ENCODE measurements around the gene TRPM3.

DNA sequence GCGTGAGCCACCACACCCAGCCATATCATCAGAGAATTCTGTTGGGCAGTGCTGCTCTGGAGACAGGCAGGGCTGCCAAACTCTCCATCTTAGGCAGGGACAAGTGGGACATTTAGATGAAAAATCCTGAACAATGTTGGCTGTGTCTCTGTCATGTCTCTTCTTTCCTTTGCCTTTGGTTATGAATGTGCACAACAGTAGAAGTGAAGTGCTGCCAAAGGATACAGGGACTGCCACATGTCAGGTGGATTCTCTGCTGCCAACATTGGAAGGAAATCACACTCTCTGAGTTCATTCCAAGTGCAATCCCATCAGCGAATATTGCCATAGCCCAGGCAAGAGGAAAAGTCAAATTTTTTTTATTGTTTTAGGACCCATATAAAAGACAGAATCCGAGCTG lies 348.8 kb downstream of the TRPM3 start:
- TF ChIP-seq, protein P1, sequence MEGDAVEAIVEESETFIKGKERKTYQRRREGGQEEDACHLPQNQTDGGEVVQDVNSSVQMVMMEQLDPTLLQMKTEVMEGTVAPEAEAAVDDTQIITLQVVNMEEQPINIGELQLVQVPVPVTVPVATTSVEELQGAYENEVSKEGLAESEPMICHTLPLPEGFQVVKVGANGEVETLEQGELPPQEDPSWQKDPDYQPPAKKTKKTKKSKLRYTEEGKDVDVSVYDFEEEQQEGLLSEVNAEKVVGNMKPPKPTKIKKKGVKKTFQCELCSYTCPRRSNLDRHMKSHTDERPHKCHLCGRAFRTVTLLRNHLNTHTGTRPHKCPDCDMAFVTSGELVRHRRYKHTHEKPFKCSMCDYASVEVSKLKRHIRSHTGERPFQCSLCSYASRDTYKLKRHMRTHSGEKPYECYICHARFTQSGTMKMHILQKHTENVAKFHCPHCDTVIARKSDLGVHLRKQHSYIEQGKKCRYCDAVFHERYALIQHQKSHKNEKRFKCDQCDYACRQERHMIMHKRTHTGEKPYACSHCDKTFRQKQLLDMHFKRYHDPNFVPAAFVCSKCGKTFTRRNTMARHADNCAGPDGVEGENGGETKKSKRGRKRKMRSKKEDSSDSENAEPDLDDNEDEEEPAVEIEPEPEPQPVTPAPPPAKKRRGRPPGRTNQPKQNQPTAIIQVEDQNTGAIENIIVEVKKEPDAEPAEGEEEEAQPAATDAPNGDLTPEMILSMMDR (IDR thresholded peaks at IDR 0.05), result no peak
- TF ChIP-seq POLR2A (IDR thresholded peaks at IDR 0.05) (no peak), EP300 (IDR thresholded peaks at IDR 0.05) (no peak)
